ENCODE results near the gene GOLGA6A. TPM values are rescaled to one million over a fixed set of nuclear protein-coding genes. Genes with fewer than 3 reads are reported as not detected.
"Not testable (repeated sequence)": the region's sequence is repeated elsewhere in the genome, so short reads cannot be mapped to it uniquely, and the experiment has no call there.

The GOLGA6A gene, protein sequence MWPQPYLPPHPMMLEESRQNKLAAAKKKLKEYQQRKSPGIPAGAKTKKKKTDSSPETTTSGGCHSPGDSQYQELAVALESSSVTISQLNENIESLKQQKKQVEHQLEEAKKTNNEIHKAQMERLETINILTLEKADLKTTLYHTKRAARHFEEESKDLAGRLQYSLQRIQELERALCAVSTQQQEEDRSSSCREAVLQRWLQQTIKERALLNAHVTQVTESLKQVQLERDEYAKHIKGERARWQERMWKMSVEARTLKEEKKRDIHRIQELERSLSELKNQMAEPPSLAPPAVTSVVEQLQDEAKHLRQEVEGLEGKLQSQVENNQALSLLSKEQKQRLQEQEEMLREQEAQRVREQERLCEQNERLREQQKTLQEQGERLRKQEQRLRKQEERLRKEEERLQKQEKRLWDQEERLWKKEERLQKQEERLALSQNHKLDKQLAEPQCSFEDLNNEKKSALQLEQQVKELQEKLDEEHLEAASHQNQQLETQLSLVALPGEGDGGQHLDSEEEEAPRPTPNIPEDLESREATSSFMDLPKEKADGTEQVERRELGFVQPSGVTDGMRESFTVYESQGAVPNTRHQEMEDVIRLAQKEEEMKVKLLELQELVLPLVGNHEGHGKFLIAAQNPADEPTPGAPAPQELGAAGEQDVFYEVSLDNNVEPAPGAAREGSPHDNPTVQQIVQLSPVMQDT
- total RNA-seq, result not detected

DNA sequence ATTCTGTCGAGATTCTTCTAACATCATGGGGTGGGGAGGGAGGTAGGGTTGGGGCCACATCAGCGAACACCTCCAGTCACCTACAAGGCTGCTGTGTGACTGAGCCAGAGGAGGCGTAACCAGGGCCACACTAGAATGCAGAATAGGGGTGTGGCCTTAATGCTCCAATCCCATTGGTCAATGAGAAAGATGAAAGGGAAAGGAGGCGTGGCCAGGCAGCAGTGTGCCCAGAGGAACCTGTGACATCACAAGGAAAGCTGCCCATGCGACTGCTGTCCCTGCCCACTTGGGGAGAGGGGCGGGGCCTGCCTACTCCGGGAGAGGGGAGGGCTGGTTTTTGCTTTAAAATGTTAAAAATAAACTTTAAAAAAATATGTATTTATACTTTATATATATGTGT, at the start of gene GOLGA6A:
TSS of gene GOLGA6A (minus strand) at position 101 of the 400 bp plus-strand sequence. CDS start at position 60, 41 bp downstream.
- H3K27me3 ChIP-seq (ENCODE audit: insufficient read depth, low read length); H3K4me1 ChIP-seq (ENCODE audit: insufficient read depth, low read length); H3K4me3 ChIP-seq (ENCODE audit: low read length); H3K9me3 ChIP-seq (ENCODE audit: low read depth, low read length): not testable (repeated sequence)

DNA sequence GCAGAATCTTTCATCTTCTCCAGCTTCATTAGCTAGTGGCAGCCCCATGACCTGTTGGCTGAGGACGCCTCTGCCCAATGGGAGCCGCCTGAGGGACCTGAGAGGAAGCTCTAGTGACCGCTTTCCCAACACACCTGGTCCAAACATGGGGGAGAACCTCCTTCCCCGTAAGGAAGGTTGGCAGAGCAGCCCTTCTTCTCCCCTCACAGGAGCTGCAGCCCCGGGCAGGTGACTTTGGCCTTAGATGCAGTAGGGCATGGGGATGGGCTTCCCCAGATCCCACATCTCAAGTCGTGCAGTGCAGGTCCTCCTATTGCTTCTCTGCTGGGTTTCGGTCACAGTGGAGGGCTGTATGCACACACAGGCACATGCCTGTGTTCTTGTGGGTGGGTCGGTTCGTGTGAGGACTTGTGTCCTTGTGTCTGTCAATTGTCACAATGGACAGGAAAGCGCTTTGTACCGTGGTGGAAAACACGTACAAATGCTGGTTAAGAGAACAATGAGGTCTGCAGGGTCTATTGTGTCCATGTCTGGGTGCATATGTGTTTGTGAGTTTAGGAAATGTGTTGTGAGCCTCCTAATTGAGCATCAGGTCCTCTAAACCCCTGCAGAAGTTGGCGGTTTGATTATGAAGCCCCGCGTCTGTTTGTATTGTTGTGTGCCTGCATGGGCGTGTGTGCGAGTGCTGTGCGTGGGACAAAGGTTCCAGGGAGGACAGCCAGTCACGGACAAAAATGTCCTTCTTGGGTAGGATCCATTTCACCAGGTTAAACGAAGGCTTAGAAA, 49.5 kb upstream of the GOLGA6A start:
- Histone ChIP-seq H3K27me3 (ENCODE audit: insufficient read depth, low read length) (peaks cover 90% of the 10 kb centered on the region), H3K4me3 (ENCODE audit: low read length) (no peak overlapping the region), H3K9me3 (ENCODE audit: low read depth, low read length) (no peaks in the 10 kb centered on the region), H3K4me1 (ENCODE audit: insufficient read depth, low read length) (peaks cover 40% of the 10 kb centered on the region)

DNA sequence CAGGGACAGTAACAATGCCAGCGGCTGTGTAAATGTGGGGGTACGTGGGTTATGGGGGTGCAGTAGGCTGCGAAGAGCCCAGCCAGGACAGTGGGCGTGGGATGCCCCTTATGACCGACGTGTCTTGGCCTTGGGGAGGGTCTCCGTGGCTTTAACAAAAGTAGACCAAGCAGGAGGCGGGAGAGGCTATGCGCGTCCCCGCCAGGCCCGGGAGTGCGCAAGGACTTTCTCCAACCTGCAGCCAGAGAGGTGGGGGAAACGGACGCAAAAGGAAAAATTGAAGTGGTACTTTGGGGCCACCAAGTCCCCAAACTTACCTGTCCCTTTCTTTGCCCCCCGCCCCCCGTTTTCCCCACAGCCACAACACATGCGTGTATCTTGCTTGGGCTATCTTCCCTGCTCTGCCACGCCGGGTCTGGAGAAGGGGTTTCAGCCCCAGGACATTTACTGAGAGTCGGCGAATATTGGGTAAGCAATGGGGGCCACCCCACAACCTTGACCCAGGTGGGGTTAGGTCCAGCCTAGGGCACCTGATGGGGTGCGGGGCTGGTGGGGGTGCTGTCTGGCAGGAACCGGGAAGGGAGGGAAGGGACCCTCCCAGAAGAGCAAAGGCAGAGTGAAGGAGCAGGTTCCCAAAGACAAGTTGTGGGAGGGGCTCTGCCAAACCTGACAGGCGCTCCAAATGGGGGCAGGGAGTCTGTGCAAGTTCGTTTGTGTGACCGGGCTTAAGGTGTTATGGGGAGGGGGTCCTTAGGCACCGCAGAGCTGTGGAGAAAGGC, 48.7 kb upstream of the GOLGA6A start:
- peaks cover 35% of the 10 kb centered on the region for H3K4me1 ChIP-seq (ENCODE audit: insufficient read depth, low read length)
- peaks cover 85% of the 10 kb centered on the region for H3K27me3 ChIP-seq (ENCODE audit: insufficient read depth, low read length)
- no peaks in the 10 kb centered on the region for H3K9me3 ChIP-seq (ENCODE audit: low read depth, low read length)
- H3K4me3 ChIP-seq (ENCODE audit: low read length), result no peak overlapping the region

DNA sequence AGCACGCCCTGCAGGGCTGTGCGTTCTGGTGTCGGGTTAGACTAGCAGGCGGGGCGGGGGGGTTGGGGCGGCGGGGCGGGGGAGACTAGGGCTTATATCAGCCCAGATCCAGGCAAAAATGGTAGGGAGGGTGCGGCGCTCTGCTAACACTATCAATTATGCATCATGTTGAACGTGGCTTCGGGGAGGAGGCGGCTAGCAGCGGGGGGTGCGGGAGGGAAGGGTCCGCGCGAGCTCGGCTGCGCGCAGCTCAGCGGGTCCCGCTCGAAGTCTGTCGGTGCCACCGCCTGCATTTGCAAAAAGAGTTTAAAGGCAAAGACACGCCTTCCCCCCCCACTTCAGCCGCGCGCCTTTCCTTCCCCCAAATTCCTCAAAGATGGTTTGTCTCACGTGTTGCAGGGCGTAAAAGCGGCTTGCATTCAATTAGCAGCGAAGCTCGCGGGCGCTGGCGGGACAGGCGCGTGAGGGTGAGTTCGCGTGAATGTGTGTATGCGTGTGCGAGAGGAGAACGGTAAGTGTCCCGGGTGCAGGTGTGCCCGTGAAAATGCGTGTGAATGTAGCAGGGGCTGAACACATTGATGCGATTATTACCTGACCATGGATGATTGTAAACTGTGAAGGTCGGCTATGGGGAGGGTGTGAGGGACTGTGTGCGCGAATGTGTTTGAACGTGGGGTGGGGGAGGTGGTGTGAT, 48.0 kb upstream of the GOLGA6A start, which contains the start of gene ISLR2:
TSS of gene ISLR2 (plus strand) at position 432 of the 694 bp plus-strand sequence. CDS start 2,169 bp downstream, outside the sequence.
- no peaks in the 10 kb centered on the region for H3K9me3 ChIP-seq (ENCODE audit: low read depth, low read length)
- peaks cover 81% of the 10 kb centered on the region for H3K27me3 ChIP-seq (ENCODE audit: insufficient read depth, low read length)
- no peak within 1 kb of the TSS for H3K4me3 ChIP-seq (ENCODE audit: low read length)
- H3K4me1 ChIP-seq (ENCODE audit: insufficient read depth, low read length), result peaks cover 31% of the 10 kb centered on the region

DNA sequence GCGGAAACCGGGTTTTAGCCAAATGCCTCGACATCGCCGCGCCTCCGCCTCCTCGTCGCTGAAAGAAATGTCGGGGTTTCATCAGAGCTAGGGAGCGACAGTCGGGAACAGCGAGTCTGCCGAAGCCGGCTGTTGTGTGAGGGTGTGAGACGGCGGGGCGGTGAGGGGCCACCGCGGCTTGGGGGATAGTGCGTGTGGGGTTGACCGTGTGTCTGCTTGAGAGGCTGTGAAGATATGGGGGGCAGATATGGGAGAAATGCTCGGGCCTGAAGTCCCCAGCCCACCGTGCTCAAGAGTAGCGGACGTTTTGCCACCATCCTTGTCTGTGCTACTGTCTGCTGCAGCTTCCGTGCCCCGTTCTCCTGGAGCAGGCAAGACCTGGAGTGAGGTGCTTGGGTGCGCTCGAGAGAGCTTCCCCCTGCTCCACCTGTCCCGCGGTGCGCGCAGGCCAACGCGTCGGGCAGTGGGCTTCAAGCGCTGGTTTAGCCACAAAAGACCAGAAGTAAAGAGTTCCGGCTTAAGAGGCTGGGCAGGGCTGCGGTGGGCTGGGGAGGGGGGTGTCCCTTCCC, 47.3 kb upstream of the GOLGA6A start:
- H3K4me1 ChIP-seq (ENCODE audit: insufficient read depth, low read length), result peaks cover 30% of the 10 kb centered on the region
- no peak overlapping the region for H3K4me3 ChIP-seq (ENCODE audit: low read length)
- H3K27me3 ChIP-seq (ENCODE audit: insufficient read depth, low read length), result peaks cover 76% of the 10 kb centered on the region
- H3K9me3 ChIP-seq (ENCODE audit: low read depth, low read length), result no peaks in the 10 kb centered on the region

DNA sequence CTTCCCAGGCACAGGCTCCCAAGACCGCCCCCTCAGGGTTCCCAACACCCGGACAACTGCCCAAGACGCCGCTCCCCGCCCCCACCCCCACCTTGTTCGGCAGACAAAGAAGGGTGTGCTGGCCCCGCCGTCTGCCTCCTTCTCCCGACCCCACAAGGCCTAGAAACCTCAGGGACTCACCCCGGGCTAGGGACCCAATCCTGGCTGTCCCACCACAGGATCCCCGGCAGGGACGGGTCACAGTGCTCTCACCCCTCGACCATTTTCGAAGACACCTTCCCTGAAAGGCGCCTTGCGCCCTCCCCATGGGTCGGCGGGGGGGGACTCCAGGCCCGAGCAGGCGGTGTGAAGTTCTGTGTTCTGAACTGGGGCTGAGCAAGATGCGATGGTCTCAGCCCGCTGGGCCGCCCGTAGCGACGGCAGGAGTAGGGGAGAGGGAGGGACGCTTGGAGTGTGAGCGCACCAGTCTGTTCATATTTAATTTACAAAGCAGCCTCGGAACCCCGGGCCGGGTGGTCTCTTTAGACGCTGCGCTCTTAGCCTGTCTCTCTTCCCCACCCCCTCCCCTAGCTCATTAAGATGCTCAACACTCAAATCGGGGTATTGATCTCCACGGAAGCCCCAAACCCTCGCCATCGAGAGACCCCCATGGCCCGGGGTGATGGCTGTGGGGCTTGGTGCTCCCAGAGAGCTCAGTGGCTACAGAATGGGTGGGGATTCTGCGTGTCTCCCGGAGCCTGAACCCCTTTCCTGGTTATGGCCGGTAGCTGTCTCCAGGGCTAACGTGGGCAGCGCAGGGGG, 46.6 kb upstream of the GOLGA6A start:
- Histone ChIP-seq H3K9me3 (ENCODE audit: low read depth, low read length) (no peaks in the 10 kb centered on the region), H3K4me1 (ENCODE audit: insufficient read depth, low read length) (peaks cover 27% of the 10 kb centered on the region), H3K27me3 (ENCODE audit: insufficient read depth, low read length) (peaks cover 69% of the 10 kb centered on the region), H3K4me3 (ENCODE audit: low read length) (no peak overlapping the region)

DNA sequence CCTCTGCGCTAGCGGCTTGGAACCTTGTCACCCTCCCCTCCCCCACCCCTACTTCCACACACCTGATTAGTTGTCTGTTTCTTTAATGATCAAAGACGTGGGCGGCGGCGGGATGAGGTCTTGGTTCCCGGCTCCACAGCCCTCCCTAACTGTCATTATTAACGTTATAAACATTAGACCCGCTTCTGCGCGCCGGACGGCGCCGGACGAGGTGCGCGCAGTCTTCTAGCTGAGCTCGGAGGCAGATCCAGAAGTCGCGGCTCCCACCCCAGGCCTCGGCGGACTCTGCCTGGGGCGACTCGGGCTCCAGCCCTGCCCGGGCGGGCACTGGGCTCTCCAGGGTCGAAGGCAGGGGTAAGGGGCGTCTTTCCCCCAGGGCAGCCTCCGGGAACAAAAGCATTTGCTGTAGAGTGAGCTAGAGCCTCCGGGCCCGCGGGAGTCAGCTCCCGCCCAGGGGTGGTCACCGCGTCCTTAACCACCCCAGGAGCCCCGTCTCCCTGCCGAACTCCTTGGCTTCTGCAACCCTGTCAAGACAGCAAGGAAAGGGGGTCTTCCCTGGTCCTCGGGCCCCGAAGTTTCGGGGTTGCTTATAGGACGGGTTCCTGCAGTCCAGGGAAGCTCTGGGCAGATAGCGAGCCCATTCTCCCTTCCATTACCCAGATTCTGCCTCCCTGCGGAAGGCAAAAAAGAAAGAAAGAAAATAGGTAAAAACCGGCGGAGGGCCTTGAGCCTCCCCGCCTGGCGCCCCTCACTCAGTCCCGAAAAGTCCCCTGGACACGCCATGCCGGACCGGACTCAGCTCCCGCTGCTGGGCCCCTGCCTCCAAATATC, 45.8 kb upstream of the GOLGA6A start:
- Histone ChIP-seq H3K27me3 (ENCODE audit: insufficient read depth, low read length) (peaks cover 61% of the 10 kb centered on the region), H3K9me3 (ENCODE audit: low read depth, low read length) (no peaks in the 10 kb centered on the region), H3K4me3 (ENCODE audit: low read length) (no peak overlapping the region), H3K4me1 (ENCODE audit: insufficient read depth, low read length) (peaks cover 34% of the 10 kb centered on the region)

DNA sequence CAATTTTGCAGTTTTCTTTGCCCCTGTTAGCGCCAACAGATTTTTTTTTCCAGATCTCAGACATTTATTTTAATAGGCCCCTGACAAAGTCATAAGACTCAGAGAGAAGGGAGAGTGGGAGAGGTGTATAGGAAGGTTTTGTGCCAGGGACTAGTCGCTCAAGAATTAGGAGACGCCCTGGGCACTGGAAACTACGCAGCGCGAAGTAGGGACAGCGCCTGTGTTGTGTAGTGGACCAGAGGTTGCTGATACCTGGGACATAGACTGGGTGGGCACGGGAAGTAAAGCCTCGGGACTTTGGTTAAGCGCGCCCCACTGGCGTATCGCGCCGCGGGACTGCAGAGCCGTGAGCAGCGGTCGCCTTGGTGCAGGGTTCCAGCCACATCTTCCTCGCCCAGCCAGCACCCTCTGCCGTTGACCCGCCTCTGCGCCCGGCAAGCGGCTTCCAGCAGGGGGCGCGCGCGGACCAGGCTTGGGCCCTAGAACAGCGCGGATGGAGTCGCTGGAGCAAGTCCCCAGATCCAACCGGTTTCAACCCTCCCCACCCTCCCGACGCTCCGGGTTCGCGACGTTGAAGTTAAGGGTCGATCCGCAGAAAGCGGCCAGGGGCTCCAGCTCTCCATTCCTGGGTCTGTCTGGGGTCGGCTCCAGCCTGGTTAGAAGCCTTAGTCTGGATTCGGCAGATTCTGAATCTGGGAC, 45.1 kb upstream of the GOLGA6A start:
- no peak overlapping the region for H3K4me3 ChIP-seq (ENCODE audit: low read length)
- H3K27me3 ChIP-seq (ENCODE audit: insufficient read depth, low read length), result peaks cover 54% of the 10 kb centered on the region

DNA sequence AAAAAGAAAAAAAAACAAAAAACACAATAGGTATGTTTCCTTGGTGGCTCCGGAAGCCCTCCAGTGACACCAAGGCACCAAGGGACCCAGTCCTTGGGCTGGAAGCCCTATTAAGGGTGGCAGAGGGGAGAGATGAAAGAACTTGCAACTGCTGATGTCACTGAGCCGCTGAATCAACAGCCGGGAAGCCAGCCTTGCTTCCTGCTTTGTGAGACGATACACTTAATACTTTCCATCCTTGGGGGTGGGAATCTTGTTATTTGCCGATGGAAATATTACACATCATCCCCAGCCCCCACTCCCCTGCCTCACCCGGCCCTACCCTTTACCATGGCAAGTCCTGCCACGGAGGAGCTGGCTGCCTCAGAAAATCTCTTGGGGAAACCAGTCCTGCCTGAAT, 42.4 kb upstream of the GOLGA6A start:
- no peak overlapping the region for H3K4me3 ChIP-seq (ENCODE audit: low read length)
- peaks cover 30% of the 10 kb centered on the region for H3K27me3 ChIP-seq (ENCODE audit: insufficient read depth, low read length)
- H3K9me3 ChIP-seq (ENCODE audit: low read depth, low read length), result no peaks in the 10 kb centered on the region
- peaks cover 35% of the 10 kb centered on the region for H3K4me1 ChIP-seq (ENCODE audit: insufficient read depth, low read length)

More for the DNA sequence above, 45.1 kb upstream of the GOLGA6A start:
- Histone ChIP-seq H3K9me3 (ENCODE audit: low read depth, low read length) (no peaks in the 10 kb centered on the region), H3K4me1 (ENCODE audit: insufficient read depth, low read length) (peaks cover 37% of the 10 kb centered on the region)

DNA sequence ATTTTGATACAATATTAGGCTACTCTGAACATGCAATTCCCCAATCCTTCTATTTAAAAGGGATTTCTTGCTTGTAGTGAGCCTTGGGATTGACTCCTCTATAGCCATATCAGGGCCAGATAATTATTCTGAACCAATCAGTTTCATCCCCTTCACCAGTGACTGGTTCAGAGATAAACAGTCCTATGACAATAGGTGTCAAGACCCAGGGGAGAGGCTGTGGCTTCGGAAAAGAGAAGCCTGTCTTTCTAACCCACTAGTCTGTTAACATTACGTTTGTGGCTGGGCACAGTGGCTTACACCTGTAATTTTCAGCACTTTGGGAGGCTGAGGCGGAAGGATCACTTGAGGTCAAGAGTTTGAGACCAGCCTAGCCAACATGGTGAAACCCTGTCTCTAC, 41.8 kb upstream of the GOLGA6A start:
- peaks cover 24% of the 10 kb centered on the region for H3K27me3 ChIP-seq (ENCODE audit: insufficient read depth, low read length)
- no peak overlapping the region for H3K4me3 ChIP-seq (ENCODE audit: low read length)
- H3K9me3 ChIP-seq (ENCODE audit: low read depth, low read length), result no peaks in the 10 kb centered on the region
- peaks cover 29% of the 10 kb centered on the region for H3K4me1 ChIP-seq (ENCODE audit: insufficient read depth, low read length)

DNA sequence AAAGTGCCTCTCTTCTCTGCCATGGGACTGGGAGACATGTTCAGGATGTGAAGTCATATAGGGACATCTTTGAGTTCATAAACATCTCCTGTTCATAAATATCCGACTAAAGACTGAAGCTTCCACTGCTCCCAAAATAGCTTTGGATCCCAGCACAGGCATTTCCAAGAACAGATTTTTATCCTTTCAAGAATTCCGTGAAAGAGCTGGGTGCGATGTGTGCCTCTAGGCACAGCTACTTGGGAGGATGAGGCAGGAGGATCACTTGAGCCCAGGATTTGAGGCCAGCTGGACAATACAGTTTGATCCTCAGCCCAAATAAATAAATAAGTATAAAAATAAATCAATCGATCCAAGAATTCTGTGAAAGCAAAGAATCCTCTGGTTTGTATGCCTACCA, 41.3 kb upstream of the GOLGA6A start:
- Histone ChIP-seq H3K4me1 (ENCODE audit: insufficient read depth, low read length) (peaks cover 24% of the 10 kb centered on the region), H3K4me3 (ENCODE audit: low read length) (no peak overlapping the region), H3K27me3 (ENCODE audit: insufficient read depth, low read length) (peaks cover 19% of the 10 kb centered on the region), H3K9me3 (ENCODE audit: low read depth, low read length) (no peaks in the 10 kb centered on the region)

DNA sequence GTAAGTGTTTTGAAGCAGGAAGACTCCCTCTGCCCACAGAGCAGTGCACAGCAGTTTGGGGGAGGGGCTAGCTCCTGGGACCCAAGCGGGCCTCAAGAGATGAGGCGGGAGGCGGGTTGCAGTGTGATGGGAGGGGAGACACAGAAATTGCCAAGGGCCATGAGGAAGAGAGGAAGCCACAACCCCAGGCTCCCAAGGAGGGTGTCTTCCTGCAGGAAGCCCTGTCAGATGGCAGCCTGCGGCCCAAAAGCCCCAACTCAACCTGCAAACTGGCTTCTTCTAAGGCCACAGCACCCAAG, 40.7 kb upstream of the GOLGA6A start:
- no peaks in the 10 kb centered on the region for H3K9me3 ChIP-seq (ENCODE audit: low read depth, low read length)
- peaks cover 13% of the 10 kb centered on the region for H3K27me3 ChIP-seq (ENCODE audit: insufficient read depth, low read length)
- peaks cover 18% of the 10 kb centered on the region for H3K4me1 ChIP-seq (ENCODE audit: insufficient read depth, low read length)
- no peak overlapping the region for H3K4me3 ChIP-seq (ENCODE audit: low read length)

Data from mononuclear cell (primary cell).